ENCODE data around the gene SYTL5.

Gene SYTL5

DNA sequence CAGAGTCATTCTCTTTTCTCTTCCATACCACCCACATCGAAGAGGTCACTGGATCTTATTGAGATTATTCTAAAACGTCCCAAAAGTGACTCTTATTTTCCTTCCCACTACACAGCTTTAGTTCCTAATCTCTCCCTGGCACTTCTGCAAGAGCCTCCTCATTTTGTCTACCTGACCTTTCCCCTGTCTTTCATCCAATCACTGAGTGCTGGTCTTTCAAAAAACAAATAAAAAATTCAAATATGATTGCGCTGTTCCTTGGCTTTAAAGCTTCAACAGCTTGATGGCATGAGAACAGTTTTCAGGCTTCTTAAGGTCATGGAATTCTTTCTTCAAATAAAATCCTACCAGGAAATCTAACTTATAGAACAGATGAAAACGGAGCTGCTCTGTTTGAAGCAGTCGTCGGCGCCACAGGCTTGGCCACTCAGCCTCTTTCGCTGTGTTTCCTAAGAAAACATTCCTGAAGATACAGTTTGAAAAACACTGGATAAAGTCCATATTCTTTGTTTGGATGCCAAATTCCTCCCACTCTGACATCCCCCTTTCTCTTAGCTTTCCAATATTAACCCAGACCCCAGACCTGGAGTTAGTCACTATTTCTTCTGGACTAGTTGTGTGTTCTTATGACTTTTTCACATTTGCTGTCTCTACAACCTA, 12.5 kb downstream of the SYTL5 start:
- Histone ChIP-seq H3K9me3 (no peaks in the 10 kb centered on the region), H3K9ac (no peak overlapping the region), H3K4me1 (peaks cover 16% of the 10 kb centered on the region), H3K36me3 (no peaks in the 10 kb centered on the region), H4K20me1 (no peaks in the 10 kb centered on the region), H3K27me3 (no peaks in the 10 kb centered on the region), H3K4me3 (no peak overlapping the region), H3K4me2 (no peak overlapping the region), H3K27ac (no peak overlapping the region)
- TF ChIP-seq Cebpa-rat (IDR thresholded peaks at IDR 0.05) = no peak

DNA sequence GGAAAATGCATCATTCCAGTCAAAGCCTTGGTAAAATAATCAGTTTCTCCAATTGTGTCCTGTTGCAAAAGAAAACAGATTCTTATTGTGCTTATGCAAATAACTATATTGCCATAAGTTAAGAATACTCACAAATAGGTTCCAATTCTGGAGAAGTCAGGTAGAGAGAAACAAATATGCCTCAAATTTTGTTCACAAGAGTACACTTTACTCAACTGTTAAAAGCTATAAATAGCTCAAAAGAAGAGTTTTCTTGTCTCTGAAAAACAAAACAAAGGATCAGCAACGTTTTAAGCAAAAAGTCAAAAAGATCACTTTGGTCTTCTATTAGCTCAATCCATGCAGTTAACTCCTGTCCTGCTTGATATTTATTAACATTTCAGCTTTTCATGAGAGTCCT, 21.9 kb downstream of the SYTL5 start:
- no peak for TF ChIP-seq Cebpa-rat (IDR thresholded peaks at IDR 0.05)
- H3K9ac ChIP-seq = no peak overlapping the region
- H3K4me3 ChIP-seq = no peak overlapping the region
- no peaks in the 10 kb centered on the region for H4K20me1 ChIP-seq
- no peak overlapping the region for H3K27ac ChIP-seq
- no peaks in the 10 kb centered on the region for H3K36me3 ChIP-seq
- no peaks in the 10 kb centered on the region for H3K4me1 ChIP-seq
- peaks cover 24% of the 10 kb centered on the region for H3K9me3 ChIP-seq
- no peaks in the 10 kb centered on the region for H3K27me3 ChIP-seq
- no peak overlapping the region for H3K4me2 ChIP-seq

DNA sequence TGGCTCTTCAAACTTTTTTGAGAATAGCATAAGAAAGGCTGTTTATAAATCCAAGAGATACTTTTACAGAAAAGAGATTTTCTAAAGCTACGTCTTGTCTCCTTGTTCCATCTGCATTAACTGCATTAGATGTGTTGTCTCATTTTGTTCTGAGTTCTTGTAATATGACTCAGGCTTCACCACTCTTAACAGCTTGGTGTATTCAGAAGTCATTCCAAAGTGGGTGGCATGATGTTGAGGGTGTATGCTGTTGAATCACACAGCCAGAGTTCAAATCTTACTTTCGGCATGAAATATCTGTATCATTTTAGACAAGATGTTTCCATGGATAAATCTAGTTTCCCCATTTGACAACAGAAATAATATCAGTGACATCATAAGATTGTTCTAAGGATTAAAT, 30.1 kb downstream of the SYTL5 start:
- no peaks in the 10 kb centered on the region for H3K36me3 ChIP-seq
- H3K4me1 ChIP-seq = no peaks in the 10 kb centered on the region

DNA sequence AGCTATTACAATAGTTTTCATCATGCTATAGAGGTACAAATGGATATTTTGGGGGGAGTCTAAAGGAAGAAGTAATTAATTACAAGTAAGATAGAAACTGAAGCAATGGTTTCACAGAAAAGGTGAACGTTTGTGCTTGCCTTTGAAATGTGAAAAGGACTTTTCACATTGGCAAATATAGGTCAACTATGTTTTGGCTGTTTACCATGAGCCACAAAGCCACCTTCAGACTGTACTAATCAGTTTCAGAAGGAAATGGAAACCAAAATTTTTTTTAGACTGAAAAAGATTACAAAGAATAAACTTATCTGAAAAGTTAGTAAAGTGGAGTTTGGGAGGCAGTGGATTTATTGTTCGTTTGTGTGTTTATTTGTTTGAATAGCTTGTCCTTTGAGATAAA, 32.1 kb downstream of the SYTL5 start:
- TF ChIP-seq Cebpa-rat (IDR thresholded peaks at IDR 0.05) = no peak
- no peaks in the 10 kb centered on the region for H3K9me3 ChIP-seq
- no peaks in the 10 kb centered on the region for H4K20me1 ChIP-seq
- no peak overlapping the region for H3K9ac ChIP-seq
- no peaks in the 10 kb centered on the region for H3K36me3 ChIP-seq
- H3K4me1 ChIP-seq = no peaks in the 10 kb centered on the region
- H3K4me3 ChIP-seq = no peak overlapping the region
- H3K4me2 ChIP-seq = no peak overlapping the region
- no peaks in the 10 kb centered on the region for H3K27me3 ChIP-seq
- no peak overlapping the region for H3K27ac ChIP-seq

More for the DNA sequence above, 30.1 kb downstream of the SYTL5 start:
- Histone ChIP-seq H3K27me3 (no peaks in the 10 kb centered on the region), H4K20me1 (no peaks in the 10 kb centered on the region), H3K27ac (no peak overlapping the region), H3K9me3 (no peaks in the 10 kb centered on the region), H3K4me2 (no peak overlapping the region), H3K4me3 (no peak overlapping the region), H3K9ac (no peak overlapping the region)
- no peak for TF ChIP-seq Cebpa-rat (IDR thresholded peaks at IDR 0.05)

DNA sequence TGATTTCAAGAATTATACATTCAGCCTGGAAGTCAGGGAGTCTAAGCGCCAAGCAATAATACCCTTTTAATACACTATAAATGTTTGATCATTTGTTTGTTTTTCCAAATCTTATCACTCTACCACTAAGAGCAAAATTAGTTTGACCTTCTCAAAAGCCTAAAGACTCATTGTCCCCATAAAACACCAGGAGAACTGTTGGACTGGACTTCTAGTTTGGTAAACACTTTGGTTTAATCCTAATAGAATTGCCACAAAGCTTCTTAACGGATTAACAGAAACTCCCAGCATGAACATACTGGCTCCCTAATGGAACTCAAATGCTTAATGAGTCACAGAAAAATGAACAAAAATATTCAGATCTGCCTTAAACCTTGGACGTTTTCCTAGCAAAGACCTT, 34.9 kb downstream of the SYTL5 start:
- TF ChIP-seq Cebpa-rat (IDR thresholded peaks at IDR 0.05) = no peak
- Histone ChIP-seq H4K20me1 (no peaks in the 10 kb centered on the region), H3K36me3 (no peaks in the 10 kb centered on the region), H3K27me3 (no peaks in the 10 kb centered on the region), H3K4me1 (no peaks in the 10 kb centered on the region), H3K27ac (no peak overlapping the region), H3K9me3 (no peaks in the 10 kb centered on the region), H3K4me3 (no peak overlapping the region), H3K4me2 (no peak overlapping the region), H3K9ac (no peak overlapping the region)

DNA sequence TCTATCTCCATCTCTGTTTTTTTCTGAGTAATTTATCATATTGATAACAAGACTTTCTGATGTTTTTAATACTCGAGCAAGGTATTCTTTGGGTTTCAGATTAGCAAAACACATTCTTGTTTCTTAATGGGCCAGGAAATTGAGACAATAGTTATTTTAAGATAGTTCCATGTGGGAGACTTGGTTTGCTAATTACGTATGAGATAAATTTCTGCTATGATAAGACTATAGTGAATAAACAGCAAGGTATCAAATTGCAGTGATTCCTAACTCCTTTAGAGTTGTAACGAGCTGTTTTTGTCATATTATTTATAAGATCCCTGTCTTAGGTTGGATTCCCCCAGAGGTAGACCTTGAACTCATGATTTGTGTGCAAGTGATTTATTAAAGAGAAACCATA, 38.3 kb downstream of the SYTL5 start:
- Histone ChIP-seq H3K27ac (no peak overlapping the region), H3K9ac (no peak overlapping the region), H3K27me3 (no peaks in the 10 kb centered on the region), H3K9me3 (peaks cover 4% of the 10 kb centered on the region; the same call in 1 of the 2 replicates), H4K20me1 (no peaks in the 10 kb centered on the region), H3K4me1 (no peaks in the 10 kb centered on the region), H3K4me2 (no peak overlapping the region), H3K4me3 (no peak overlapping the region), H3K36me3 (no peaks in the 10 kb centered on the region)
- no peak for TF ChIP-seq Cebpa-rat (IDR thresholded peaks at IDR 0.05)

DNA sequence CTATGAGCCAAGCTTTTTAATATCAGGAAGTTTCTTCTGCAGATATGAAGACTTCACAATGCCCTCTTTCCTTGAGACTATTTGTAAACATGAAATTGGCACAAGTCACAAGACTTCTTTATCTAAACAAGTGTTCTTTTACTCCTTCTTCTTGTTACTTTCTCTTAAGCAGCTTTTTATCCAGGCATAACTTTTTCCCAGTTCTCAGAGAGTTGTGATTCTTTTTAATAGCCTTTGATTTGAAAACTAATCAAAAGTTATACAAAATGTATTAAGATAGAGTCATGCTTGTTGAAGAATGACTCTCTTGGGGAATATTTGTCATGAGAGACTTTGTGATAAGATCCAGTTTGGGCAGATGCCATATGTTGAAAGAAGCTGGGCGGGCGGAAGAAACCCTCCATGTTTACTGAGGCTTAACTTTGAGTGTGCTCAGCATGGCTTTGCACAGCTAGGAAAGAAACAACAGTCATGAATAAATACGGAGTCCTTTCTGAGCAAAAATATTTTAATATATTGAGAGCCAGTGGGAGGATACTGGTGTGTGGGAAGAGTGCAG, 39.3 kb downstream of the SYTL5 start:
- H4K20me1 ChIP-seq = no peaks in the 10 kb centered on the region
- no peak for TF ChIP-seq Cebpa-rat (IDR thresholded peaks at IDR 0.05)
- H3K4me1 ChIP-seq = no peaks in the 10 kb centered on the region
- no peak overlapping the region for H3K4me3 ChIP-seq
- H3K36me3 ChIP-seq = no peaks in the 10 kb centered on the region
- H3K9ac ChIP-seq = no peak overlapping the region
- H3K27ac ChIP-seq = no peak overlapping the region
- no peak overlapping the region for H3K4me2 ChIP-seq
- H3K9me3 ChIP-seq = peaks cover 4% of the 10 kb centered on the region; the same call in 1 of the 2 replicates
- no peaks in the 10 kb centered on the region for H3K27me3 ChIP-seq

DNA sequence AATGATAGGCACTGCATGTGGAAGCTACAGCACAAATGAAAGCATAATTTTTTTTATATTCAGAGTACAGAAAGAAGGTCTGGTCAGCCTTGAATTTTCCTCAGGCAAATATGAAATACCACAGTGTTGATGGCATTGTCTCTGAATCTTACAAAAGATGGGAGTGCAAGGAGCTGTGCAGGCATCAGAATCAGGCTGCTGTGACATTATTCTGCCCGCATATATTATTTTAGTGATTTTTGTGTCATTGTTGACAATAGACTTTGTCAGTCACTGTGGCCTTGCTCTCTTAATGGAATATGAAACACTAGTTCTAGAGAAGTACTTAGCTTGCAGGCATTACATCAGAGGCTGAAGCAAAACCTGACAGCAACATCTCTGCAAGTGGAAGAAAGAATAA, 42.5 kb downstream of the SYTL5 start:
- Histone ChIP-seq H3K4me1 (no peaks in the 10 kb centered on the region), H3K4me3 (no peak overlapping the region), H3K27ac (no peak overlapping the region), H3K9me3 (peaks cover 4% of the 10 kb centered on the region; the same call in 1 of the 2 replicates), H3K9ac (no peak overlapping the region), H3K36me3 (no peaks in the 10 kb centered on the region), H3K4me2 (no peak overlapping the region), H3K27me3 (no peaks in the 10 kb centered on the region), H4K20me1 (no peaks in the 10 kb centered on the region)
- TF ChIP-seq Cebpa-rat (IDR thresholded peaks at IDR 0.05) = no peak

DNA sequence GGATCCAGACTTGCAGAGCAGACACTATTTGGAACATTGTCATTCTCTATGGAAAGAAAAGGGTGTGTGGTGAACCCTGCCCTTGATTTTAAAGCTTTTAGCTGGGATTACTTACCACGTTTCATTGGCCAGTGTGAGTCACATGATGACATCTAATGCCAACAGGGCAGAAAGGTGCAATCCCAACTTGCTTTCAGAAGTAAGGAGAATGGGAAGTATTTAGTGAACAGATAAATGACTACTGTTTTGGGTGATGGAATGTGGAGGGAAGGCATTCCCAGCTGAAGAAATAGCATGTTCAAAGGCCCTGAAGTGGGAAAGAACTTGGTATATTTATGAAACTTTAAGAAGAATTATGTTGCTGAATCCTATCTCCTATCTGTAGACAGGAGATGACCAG, 44.5 kb downstream of the SYTL5 start:
- Histone ChIP-seq H3K9me3 (peaks cover 4% of the 10 kb centered on the region; the same call in 1 of the 2 replicates), H3K27ac (no peak overlapping the region), H3K4me3 (no peak overlapping the region), H3K36me3 (no peaks in the 10 kb centered on the region), H3K4me2 (no peak overlapping the region), H3K27me3 (no peaks in the 10 kb centered on the region), H3K9ac (no peak overlapping the region), H3K4me1 (no peaks in the 10 kb centered on the region), H4K20me1 (no peaks in the 10 kb centered on the region)
- TF ChIP-seq Cebpa-rat (IDR thresholded peaks at IDR 0.05) = no peak

DNA sequence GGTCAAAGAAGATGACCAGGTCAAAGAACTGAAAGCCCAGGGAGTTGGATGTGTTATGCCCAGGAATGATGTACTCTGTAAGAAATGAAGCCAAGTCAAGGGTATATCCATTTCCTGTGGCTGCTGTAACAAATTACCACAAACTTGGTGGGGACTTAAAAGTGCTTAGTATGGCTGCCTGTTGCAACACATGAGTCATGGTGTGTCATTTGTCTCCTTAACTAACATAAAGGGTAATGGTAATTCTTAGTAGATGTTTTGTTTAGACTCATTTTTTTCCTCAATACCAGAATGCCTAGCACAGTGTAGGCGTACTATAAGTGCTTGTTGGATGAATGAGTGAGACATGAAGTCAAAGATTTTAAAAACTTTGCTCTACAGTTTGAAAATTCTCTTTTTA, 45.7 kb downstream of the SYTL5 start:
- Histone ChIP-seq H3K27me3 (no peaks in the 10 kb centered on the region), H3K4me2 (no peak overlapping the region), H3K9me3 (peaks cover 4% of the 10 kb centered on the region; the same call in 1 of the 2 replicates), H3K27ac (no peak overlapping the region), H3K9ac (no peak overlapping the region), H4K20me1 (no peaks in the 10 kb centered on the region), H3K4me3 (no peak overlapping the region), H3K4me1 (no peaks in the 10 kb centered on the region), H3K36me3 (no peaks in the 10 kb centered on the region)
- TF ChIP-seq Cebpa-rat (IDR thresholded peaks at IDR 0.05) = no peak
